T-helper 2 cell (primary cell): ENCODE results near the gene KCNQ5.
"Not testable (repeated sequence)": the region's sequence is repeated elsewhere in the genome, so short reads cannot be mapped to it uniquely, and the experiment has no call there.

Source experiments
- DNase-seq, 5 experiments: peaks; one replicate each; pipeline versions ENCODE4 v3.0.0 to v3.0.0-alpha.2; 2012 to 2022

KCNQ5 gene

DNA sequence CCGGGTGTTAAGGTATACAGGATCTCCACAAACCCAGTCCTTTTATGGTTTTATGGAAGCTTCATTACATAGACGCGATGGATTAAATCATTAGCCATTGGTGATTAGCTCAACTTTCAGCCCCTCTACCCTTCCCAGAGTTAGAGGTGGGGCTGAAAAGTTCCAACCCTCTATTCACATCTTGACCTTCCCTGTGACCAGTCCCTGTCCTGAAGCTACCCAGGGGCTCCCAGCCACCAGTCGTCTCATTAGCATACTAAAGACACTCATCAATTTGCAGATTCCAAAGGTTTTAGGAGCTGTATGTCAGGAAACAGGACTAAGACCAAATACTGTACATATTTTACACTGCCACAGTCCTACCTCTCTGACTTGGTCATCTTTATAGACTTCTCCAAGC is 582.4 kb downstream of the KCNQ5 start:
- no peak for DNase-seq

DNA sequence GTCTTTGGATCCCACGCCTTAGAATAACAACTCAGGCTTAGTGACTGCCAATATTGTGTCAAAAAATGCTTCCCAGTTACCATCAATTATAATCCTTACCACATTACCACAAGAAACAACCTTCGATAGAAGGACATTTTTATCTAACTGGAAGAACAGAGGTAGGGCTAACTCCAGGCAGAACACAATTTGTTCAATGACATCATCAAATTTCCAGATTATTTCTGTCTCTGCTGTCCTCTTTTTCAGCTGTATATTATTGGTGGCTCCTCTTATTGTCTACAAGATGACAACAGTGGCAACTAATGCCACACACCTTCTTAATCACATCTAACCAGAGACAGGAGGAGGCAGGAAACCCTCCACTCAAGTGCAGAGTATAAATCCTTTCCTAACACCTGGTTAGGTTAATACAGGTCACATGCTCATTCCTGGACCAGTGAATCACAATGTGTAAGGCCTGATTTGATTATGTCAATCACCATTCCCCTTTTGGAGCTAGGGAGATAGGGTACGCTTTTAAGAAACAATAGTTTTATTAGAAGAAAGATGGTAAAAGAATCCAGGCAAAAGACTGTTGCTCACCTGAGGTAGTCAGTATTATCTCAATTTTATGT is 585.5 kb downstream of the KCNQ5 start:
- no peak for DNase-seq

DNA sequence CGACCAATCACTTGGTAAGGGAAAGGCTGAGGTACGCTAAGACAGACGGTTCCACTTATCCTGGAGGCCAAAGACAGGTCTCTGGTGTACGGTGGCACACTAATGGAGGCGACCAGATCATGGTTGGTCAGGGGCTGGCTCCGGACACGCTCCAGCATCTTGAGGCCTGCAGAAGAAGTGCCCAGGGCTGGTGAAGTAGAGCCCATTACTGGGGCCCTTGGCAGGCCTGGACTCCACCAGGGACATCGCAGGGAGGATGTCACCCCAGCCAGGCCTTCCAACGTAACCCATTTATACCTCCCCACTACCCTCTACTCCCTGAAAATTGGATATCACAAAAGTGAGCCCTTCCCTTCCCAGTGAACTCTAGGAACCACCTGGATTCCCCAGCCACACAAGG is 587.3 kb downstream of the KCNQ5 start:
- DNase-seq, result no peak

DNA sequence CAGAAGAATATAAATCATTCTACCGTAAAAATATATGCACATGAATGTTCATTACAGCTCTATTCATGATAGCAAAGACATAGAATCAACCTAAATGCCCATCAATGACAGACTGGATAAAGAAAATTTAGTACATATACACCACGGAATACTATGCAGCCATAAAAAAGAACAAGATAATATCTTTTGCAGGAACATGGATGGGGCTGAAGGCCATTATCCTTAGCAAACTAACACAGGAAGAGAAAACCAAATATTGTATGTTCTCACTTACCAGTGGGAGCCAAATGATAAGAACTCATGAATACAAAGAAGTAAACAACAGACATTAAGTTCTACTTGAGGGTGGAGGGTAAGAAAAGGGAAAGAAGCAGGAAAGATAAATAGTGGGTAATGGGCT is 595.0 kb downstream of the KCNQ5 start:
- DNase-seq, result no peak

DNA sequence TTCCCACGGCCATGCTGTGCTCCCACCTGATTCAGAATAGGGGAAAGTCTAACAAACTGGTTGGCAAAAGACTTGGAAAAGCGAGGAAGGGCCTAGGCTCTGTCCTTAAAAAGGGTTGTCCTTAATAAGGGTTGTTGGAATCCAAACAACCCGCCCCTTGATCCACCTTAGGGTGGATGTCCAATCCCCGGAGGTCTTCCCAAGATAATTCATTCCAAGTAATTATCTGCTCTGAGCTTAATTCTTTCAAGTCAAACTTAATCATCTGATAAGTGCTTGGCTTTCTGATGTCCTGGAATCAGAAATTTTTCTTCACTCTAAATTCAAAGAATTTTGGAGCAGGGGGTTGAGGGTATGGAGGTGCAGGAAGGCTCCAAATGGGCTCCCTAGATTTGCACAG is 603.5 kb downstream of the KCNQ5 start, which contains the start of gene KHDC1L:
TSS of gene KHDC1L (minus strand) at position 101 of the 400 bp plus-strand sequence. CDS start at position 13, 88 bp downstream.
- DNase-seq, result no peak

DNA sequence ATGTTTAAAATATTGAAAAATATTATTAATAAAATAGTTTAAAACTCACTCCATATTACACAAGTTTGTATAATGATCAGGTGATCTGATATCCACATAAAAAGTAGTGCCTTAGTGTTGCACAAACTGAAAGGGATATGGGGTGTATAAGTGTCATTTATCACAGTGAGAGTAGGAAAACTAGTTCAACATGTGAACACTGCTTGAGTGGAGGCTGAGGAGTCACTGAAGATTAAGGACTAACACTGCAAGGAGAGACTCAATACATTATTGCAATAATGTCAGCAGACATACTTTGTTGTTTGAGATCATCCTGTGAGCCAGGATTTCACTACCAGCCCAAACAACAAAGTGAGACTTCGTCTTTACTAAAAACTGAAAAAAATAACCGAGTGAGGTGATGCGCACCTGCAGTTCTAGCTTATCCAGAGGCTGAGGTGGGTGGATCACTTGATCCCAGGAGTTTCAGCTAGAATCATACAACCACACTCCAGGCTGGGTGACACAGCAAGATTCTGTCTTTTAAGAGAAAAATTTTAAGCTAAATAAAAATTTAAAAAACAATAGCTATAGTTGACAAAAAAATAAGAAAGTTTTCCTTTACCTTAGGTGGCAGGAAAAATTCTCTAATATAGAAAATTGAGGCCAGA is 605.9 kb downstream of the KCNQ5 start:
- DNase-seq, result no peak

DNA sequence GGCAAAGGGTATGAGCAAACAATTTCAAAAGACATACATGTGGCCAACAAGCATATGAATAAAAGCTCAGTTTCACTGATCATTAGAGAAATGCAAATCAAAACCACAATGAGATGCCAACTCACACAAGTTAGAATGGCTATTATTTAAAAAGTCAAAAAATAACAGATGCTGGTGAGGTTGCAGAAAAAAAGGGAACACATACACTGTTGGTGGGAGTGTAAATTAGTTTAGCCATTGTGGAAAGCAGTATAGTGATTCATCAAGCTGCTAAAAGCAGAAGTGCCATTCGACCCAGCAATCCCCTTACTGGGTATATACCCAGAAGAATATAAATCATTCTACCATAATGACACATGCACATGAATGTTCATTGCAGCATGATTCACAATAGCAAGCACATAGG is 610.1 kb downstream of the KCNQ5 start:
- DNase-seq, result no peak

DNA sequence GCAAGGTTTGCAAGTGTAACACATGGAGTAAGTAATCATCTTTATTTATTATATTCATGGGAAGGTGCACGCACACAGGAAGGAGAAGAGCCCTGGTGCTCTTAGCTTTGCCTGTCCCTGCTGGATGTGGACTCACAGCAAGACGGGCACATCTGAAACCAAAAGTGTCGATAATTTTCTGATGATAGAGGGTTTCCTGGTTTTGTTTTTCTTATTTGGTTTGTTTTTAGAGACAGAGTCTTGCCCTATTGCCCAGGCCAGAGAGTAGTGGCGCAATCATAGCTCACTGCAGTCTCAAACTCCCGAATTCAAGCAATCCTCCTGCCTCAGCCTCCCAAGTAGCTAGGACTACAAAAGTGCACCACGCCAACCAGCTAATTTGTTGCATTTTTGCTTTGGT is 611.2 kb downstream of the KCNQ5 start:
- DNase-seq, result no peak

DNA sequence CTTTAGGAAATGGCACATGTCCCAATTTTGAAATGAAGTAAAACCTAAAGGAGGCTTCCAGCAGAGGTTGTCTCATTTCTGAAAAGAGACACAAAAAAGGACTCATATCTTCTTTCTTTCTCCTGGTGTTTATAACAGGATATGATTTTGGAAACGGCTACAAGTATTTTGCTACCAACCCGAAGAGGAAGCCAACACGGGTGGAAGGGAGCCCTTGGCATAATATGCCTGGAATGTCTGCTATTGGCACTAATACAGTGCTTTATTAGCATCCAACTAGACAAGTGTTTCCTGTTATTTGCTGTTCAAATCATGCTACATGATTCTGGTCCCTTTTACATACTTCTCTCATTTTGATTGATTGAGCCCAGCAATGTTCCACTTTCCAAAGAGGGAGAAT is 612.1 kb downstream of the KCNQ5 start:
- DNase-seq, result not testable (repeated sequence)

DNA sequence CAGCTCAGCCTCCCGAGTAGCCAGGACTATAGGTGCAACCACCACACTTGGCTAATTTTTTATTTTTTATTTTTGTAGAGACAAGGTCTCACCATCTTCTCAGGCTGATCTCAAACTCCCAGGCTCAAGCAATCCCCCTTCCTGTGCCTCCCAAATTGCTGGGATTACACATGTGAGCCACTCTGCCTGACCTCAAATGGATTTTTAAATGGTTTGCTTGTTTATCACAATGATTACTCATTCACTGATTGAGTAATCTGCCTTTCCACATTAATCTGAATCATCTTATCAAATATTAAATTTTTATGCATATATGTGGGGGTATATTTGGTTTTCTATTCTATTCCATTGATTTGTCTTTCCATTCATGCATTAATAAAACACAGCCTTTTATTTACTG is 612.9 kb downstream of the KCNQ5 start:
- no peak for DNase-seq

DNA sequence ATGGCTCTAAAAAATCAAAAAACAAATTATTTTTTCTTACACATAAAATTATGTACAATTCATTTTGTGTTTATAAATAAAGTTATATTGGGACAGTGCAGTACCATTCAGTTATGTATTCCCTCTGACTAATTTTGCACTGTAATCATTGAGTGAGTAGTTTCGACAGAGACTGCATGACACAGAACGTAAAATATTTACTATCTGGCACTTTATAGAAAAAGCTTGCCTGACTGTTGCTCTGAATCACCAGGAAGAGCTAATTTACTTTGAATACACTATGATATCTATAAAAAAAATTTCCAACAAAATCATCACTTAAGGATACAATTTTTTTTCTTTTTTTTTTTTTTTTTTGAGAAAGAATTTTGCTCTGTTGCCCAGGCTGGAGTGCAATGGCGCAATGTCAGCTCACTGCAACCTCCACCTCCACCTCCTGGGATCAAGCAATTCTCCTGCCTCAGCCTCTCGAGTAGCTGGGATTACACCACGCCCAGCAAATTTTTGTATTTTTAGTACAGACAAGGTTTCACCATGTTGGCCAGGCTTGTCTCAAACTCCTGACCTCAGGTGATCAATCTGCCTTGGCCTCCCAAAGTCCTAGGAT is 614.4 kb downstream of the KCNQ5 start:
- no peak for DNase-seq

DNA sequence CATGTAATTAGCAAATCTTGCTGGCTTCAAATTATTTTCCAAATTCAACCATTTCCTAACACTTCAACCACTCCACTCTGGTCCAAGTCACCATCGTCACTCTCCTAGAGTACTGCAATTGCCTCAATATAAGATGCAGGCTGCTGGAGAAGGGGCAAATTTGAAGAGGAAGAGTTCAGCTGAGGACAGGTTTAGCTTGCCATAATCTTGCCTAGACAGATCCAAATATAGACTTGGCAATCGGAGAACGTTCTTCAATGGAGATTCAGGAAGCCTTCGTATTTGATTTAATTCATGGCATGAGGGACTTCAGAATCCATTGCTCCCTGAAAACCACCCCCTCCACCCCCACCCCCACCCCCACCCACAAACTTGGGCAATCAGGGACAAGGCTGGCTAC is 618.9 kb downstream of the KCNQ5 start:
- DNase-seq, result no peak

DNA sequence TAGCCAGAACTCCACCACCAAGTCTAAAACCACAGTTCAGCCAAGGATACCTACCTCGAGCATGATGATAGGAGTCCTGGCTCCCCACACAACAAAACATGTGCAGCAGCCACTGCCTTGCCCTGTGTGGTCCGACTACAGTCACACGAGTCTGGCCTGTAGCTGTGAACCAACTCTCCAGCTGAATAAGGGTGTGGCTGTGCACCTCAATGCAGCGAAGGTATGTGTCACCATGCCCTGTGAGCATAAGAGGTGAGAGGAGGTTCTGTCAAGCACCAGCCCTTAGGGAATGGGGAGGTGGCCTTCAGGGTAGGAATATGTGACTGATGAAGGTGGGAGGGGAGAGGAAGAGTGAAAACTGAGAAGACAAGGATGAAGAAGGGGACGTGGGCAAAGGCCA is 620.1 kb downstream of the KCNQ5 start:
- no peak for DNase-seq
